Activated CD8-positive, alpha-beta memory T cell treated with anti-CD3 and anti-CD28 coated beads, Interleukin-2, amount 50 U/mL, for 24 hours (primary cell): ENCODE data around the gene ABCE1.
A peak's percentile ranks its signal among the peaks of the same experiment; 100 is the strongest.

Experiments used
- DNase-seq: peaks from one replicate; pipeline ENCODE4 v3.0.0-alpha.2; 2020; ENCODE audit errors: extremely low read depth

Gene ABCE1

DNA sequence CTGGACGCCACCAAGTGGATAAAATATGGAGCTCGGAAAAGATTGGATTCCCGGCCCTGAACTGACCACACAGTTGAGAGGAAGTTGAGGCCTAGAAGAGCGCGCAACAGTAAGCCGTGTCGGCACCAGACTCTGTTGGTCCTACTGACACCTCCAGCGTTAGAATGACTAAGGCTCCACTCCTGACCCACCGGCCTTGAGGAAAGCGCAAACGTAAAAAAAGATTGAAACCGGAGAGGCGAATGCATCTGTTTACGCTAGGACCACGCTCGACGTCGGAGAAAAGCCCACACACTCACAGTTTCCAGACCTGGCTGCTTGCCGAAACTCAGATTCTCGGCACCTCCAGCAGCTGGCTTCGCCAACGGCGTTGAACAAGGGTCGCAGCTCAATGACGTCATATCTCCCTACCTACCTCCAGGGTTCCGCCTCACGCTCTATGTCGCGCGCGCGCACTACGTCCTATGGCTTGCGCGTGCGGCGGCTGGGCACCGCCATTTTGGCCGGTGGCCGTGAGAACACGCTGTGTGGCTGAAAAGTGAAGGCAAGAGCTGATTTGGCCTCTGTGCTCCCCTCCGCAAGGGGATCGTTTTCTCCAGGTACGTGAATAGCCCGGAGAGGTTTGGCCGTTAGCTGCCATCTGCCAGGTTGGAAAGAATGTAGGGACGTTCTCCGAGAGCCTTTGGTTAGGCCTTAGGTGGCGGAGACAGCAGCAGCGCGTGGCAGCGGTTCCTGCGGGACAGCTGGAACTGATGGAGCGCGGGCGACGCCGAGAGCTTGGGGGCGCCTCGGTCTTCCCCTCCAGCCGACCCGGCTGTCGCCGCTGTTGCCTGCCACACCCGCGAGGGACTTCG lies at the start of gene ABCE1, which contains the start of gene ANAPC10:
Gene ABCE1 (plus strand): TSS at position 491 of the 854 bp plus-strand sequence. CDS start 6,102 bp downstream, outside the sequence.
Gene ANAPC10 (minus strand): TSS at position 376 of the 854 bp plus-strand sequence. CDS start 2,097 bp downstream, outside the sequence.
- peak; percentile 94 for DNase-seq

DNA sequence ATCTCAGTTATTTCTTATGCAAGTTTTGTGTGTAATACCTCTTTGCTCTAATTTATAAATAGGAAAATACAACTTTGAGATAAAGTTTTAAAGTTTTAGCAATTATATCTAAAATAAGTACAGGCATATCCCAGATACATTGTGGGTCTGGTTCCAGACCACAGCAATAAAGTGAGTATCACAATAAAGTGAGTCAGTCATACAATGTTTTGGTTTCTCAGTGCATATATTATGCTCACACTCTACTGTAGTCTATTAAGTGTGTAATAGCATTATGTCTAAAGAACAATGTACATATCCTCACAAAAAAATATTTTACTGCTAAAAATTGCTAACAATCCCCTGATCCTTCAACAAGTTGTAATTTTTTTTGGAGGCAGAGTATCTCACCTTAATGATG lies 49.3 kb upstream of the ABCE1 start:
- no peak for DNase-seq

DNA sequence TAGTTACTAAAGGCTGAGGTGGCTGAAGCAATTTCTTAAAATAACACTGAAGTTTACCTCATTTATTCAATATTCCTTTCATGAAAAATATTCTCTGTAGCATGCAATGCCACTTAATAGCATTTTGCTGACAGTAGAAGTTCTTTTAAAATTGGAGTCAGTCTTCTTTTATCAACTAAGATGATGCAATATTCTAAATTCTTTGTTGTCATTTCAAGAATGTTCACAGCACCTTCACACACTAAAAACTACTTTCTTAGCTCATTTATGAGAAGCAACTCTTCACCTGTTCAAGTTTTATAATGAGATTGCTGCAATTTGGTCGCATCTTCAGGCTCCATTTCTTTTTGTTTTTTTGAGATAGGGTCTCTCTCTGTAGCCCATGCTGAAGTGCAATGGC lies 48.9 kb upstream of the ABCE1 start:
- DNase-seq: no peak

DNA sequence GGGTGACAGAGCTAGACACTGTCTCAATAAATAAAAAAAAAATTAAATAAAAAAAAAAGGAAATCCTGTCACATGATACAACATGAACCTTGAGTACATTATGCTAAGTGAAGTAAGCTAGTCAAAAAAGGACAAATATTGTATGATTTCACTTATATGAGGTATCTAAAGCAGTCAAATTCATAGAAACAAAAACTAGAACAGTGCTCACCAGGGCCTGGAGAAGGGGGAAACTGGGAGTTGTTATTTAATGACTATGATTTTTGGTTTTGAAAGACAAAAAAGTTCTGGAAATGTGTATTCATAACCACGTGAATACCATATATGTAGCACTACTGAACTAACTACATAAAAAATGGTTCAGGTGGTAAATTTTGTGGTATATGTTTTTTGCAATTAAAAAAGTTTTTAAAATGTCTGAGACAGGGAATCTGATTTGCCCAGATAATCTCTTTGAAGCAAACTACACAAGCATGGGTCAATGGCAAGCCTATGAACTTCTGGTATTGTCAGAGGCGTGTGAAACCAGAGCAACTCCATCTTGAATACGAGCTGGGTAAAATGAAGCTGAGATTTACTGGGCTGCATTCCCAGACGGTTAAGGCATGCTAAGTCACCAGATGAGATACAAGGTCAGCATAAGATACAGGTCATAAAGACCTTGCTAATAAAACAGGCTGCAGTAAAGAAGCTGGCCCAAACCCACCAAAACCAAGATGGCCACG lies 42.4 kb upstream of the ABCE1 start:
- DNase-seq: no peak

- no peak for DNase-seq
These were observed 41.6 kb upstream of the ABCE1 start for GRCh38 chr4:145056325-145057130.

DNA sequence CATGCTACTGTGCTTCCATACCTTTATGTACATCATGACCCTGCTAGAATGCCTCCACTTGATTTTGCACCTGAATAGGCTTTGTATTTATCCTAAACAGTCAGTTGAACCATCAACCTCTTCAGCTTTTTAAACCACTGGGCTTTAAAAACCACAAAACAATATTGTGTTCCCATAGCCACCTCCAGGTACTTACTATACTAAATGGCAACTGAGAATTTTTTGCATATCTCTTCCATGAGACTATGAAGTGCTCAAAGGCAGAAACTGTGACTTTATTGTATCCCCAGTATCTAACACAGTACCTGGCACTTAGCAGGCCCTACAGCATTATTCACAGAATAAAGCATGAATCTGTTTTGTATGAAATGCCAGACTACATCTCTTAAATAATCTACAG lies 39.9 kb upstream of the ABCE1 start:
- no peak for DNase-seq

DNA sequence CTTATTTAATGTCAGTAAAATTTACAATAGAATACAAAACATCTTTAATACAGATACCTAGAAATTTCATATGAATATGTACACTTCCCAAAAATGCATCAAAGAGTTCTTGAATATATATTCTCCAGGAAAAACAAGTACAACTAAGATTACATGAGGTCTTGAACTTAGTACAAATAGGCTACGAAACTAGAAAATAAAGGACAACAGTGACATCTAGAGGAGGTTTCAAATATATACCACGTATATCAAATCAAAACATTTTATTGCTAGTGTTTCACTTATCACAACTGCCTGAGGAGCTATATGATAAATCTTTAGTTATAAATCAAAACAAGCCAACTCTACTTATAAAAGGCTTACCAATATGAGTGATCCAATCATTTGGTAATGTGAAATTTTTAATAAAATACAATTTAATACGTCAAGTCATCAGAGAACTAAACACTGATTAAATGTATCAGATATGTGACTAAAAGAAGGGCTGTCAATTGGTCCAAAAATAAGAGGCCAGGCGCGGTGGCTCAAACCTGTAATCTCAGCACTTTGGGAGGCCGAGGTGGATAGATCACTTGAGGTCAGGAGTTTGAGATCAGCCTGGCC lies 36.7 kb upstream of the ABCE1 start:
- no peak for DNase-seq

DNA sequence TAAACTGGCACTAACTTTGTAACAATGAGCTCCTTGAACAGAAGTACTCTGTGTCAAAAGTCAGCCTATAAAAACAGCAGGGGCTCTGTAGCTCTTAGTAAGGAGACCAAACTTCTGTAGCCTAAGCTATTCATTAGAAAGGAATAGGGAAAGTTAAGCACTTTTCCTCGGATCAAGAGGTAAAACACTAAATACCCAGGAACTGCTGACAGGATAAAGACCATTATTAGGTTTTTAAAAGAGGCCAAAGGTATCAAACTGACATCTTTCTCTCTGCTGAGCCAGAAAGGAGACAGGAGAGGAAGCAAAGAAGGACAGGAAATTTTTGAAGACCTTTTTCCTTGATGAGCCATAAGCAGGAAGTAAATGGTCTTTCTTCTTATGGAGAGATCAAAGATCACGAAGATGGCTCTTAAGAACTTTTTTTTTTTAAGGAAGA lies 32.0 kb upstream of the ABCE1 start:
- no peak for DNase-seq

DNA sequence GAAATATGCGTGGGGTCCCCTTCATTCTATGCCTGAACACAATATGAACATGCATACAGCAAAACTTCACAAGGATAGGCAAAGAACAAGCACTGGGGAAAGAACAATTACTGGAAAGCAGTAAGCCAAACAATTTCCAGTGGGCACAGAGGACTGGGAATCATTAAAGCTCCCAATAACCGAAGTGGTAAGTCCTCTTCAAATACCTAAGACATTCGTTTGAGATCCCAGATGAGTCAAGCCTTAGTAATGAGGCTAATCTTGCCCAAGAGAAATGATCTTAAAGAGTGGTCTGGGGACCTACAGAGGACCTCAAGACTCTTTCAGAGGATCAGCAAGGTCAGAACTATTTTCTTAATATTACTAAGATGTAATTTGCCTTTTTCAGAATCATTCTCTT lies 28.8 kb upstream of the ABCE1 start:
- DNase-seq: no peak

- no peak for DNase-seq
These were observed 26.6 kb upstream of the ABCE1 start for GRCh38 chr4:145071560-145071959.

GRCh38 chr4:145075742-145076468 lies 22.2 kb upstream of the ABCE1 start:
- no peak for DNase-seq

- no peak for DNase-seq
These were observed 21.6 kb upstream of the ABCE1 start for GRCh38 chr4:145076469-145076855.

GRCh38 chr4:145081756-145082155 lies 16.4 kb upstream of the ABCE1 start:
- no peak for DNase-seq

GRCh38 chr4:145083891-145084605 lies 14.1 kb upstream of the ABCE1 start:
- no peak for DNase-seq

DNA sequence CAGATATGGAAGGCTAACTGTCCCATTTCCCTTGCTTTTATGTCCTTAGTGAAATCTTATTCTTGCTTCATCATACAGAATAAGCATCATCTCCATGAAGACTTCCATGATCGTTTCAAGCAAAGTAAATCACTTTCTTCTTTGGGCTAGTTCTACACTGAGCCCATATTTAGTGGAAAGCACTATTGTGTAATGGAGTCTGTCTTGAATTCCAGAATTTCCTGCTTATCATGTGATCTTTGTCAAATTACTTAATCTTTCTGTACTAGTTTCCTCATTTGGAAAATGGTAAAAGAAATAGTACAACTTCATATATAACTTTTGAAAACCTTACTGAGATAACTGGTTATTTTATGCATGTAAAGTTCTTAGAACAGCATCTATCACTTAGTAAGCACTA lies 7.7 kb upstream of the ABCE1 start:
- DNase-seq: no peak

- DNase-seq: no peak
These were observed 4.5 kb upstream of the ABCE1 start for GRCh38 chr4:145093638-145094037.

GRCh38 chr4:145097331-145097820 lies 735 bp upstream of the ABCE1 start:
- no peak for DNase-seq

DNA sequence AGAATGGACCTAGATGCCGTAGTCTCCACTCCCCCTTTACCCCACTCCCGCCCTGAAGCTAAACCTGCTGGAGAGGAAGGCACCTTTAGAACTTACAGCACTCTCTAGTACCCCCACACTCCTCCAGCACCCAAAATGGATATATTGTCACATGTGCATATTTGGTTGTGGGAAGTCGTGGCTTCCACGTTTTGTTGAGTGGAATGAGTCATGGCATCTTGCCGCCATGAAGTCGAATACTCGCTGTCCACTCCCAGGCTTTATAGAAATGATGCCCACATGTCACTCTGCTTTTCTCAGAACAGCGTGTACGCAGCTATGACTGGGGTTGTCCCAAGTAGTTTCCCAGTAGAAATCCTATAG lies 545 bp downstream of the ABCE1 start:
- DNase-seq: peak; percentile 19

GRCh38 chr4:145099653-145100052 lies 1.5 kb downstream of the ABCE1 start:
- DNase-seq: no peak

DNA sequence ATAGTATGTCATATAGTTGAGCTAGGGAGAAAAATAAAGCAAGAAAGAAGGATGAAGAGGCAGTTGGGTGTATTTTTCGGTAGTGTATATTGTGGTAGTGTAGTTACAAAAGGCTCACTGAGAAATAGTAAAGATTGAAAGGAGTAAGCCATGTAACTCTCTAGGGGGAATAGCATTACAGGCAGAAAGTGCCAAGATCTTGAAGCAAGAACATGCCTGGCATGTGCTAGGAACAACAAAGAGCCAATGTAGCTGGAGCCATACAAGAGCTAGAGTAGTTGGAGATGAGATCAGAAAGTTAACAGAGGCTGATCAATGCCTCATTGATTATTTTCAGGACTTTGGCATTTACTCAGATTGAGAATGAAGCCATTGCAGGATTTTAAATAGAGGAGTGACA lies 3.0 kb downstream of the ABCE1 start:
- no peak for DNase-seq
